Measurements from ENCODE around the gene PMF1.

The PMF1 gene

GRCh38 chr1:156284112-156284511, 71.3 kb downstream of the PMF1 start, which contains the start of gene TMEM79:
TMEM79 (plus strand) TSS chr1:156284325; CDS start chr1:156285227, 902 bp downstream.
- in situ Hi-C loops (cut with HindIII; ENCODE audit: low pct_ligation_motif_present, low pct_unique_long_range_greater_than_20kb, low sequenced_read_pairs) = no loop called here
- DNase-seq = no peak

- in situ Hi-C loops (cut with HindIII; ENCODE audit: low pct_ligation_motif_present, low pct_unique_long_range_greater_than_20kb, low sequenced_read_pairs) = no loop called here
- no peak for DNase-seq
Observed at GRCh38 chr1:156284757-156285156, 72.0 kb downstream of the PMF1 start.

- in situ Hi-C loops (cut with HindIII; ENCODE audit: low pct_ligation_motif_present, low pct_unique_long_range_greater_than_20kb, low sequenced_read_pairs) = no loop called here
- no peak for DNase-seq
Observed at GRCh38 chr1:156285437-156285836, 72.6 kb downstream of the PMF1 start.

GRCh38 chr1:156286061-156286460, 73.3 kb downstream of the PMF1 start:
- in situ Hi-C loops (cut with HindIII; ENCODE audit: low pct_ligation_motif_present, low pct_unique_long_range_greater_than_20kb, low sequenced_read_pairs) = no loop called here
- DNase-seq = no peak
